HG02973 (cell line): ENCODE data around the gene SLC39A11.

ENCODE experiments used
- ATAC-seq: cut with Tn5 transposase; IDR thresholded peaks from one replicate; pipeline ENCODE4 v1.9.1; 2021; ENCODE audit warnings: moderate library complexity; ENCODE audit not compliant: unreplicated experiment

Gene SLC39A11

GRCh38 chr17:72984145-72984925, 108.2 kb downstream of the SLC39A11 start:
- ATAC-seq = no peak

GRCh38 chr17:72982680-72983079, 109.8 kb downstream of the SLC39A11 start:
- ATAC-seq = no peak

GRCh38 chr17:72978593-72979218, 113.8 kb downstream of the SLC39A11 start:
- ATAC-seq = no peak

GRCh38 chr17:72977771-72978417, 114.6 kb downstream of the SLC39A11 start:
- no peak for ATAC-seq

GRCh38 chr17:72976971-72977770, 115.3 kb downstream of the SLC39A11 start:
- ATAC-seq = no peak

- no peak for ATAC-seq
These were observed 117.0 kb downstream of the SLC39A11 start for GRCh38 chr17:72975509-72975908.

GRCh38 chr17:72974605-72975232, 117.8 kb downstream of the SLC39A11 start:
- ATAC-seq = no peak

GRCh38 chr17:72972263-72972951, 120.1 kb downstream of the SLC39A11 start:
- no peak for ATAC-seq

GRCh38 chr17:72971226-72971880, 121.1 kb downstream of the SLC39A11 start:
- ATAC-seq = no peak

GRCh38 chr17:72970797-72971196, 121.7 kb downstream of the SLC39A11 start:
- ATAC-seq = no peak

GRCh38 chr17:72970246-72970645, 122.2 kb downstream of the SLC39A11 start:
- ATAC-seq = no peak

GRCh38 chr17:72969293-72969906, 123.1 kb downstream of the SLC39A11 start:
- ATAC-seq = no peak

GRCh38 chr17:72968798-72969197, 123.7 kb downstream of the SLC39A11 start:
- no peak for ATAC-seq

GRCh38 chr17:72967977-72968585, 124.4 kb downstream of the SLC39A11 start:
- no peak for ATAC-seq

GRCh38 chr17:72967277-72967970, 125.1 kb downstream of the SLC39A11 start:
- no peak for ATAC-seq

GRCh38 chr17:72962106-72962505, 130.4 kb downstream of the SLC39A11 start:
- ATAC-seq = no peak

- no peak for ATAC-seq
These were observed 136.9 kb downstream of the SLC39A11 start for GRCh38 chr17:72955391-72956140.
